ENCODE measurements around the gene OR51E1. TPM values are rescaled to one million over a fixed set of nuclear protein-coding genes. Genes with fewer than 3 reads are reported as not detected.

OR51E1 gene
- total RNA-seq, 1 experiment from 2014 or later = not detected

- no peaks in the 10 kb centered on the region for H3K4me1 ChIP-seq (replicated peaks; ENCODE audit: insufficient read depth)
- H2AFZ ChIP-seq = no peak overlapping the region
- BruUV-seq (replicated peaks) = no TSS peak
- H4K20me1 ChIP-seq (ENCODE audit: insufficient read depth) = no peaks in the 10 kb centered on the region
- CTCF ChIA-PET = no interaction called here
- no peak overlapping the region for H3K27ac ChIP-seq
- intact Hi-C loops (cut with micrococcal nuclease; ENCODE audit: unreplicated experiment) = no loop called here
- TF ChIP-seq, protein P1, sequence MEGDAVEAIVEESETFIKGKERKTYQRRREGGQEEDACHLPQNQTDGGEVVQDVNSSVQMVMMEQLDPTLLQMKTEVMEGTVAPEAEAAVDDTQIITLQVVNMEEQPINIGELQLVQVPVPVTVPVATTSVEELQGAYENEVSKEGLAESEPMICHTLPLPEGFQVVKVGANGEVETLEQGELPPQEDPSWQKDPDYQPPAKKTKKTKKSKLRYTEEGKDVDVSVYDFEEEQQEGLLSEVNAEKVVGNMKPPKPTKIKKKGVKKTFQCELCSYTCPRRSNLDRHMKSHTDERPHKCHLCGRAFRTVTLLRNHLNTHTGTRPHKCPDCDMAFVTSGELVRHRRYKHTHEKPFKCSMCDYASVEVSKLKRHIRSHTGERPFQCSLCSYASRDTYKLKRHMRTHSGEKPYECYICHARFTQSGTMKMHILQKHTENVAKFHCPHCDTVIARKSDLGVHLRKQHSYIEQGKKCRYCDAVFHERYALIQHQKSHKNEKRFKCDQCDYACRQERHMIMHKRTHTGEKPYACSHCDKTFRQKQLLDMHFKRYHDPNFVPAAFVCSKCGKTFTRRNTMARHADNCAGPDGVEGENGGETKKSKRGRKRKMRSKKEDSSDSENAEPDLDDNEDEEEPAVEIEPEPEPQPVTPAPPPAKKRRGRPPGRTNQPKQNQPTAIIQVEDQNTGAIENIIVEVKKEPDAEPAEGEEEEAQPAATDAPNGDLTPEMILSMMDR (conservative IDR thresholded peaks at IDR 0.05) = no peak
- TF ChIP-seq EZH2 (IDR thresholded peaks at IDR 0.05; ENCODE audit: low read depth) = no peak
- no peak for DNase-seq
- no peaks in the 10 kb centered on the region for H3K9me3 ChIP-seq (ENCODE audit: insufficient read depth, low read depth)
- no peaks in the 10 kb centered on the region for H3K27me3 ChIP-seq (ENCODE audit: insufficient read depth, low read depth)
- H3K36me3 ChIP-seq (ENCODE audit: low read depth) = no peaks in the 10 kb centered on the region
- no peak overlapping the region for H3K4me3 ChIP-seq
- H3K79me2 ChIP-seq (ENCODE audit: low read depth) = no peaks in the 10 kb centered on the region
- H3F3A ChIP-seq (ENCODE audit: insufficient read depth, low read depth) = no peaks in the 10 kb centered on the region
- no peak overlapping the region for H3K4me2 ChIP-seq
- POLR2A ChIA-PET (ENCODE audit: unreplicated experiment) = no interaction called here
- no peaks in the 10 kb centered on the region for H3K9me2 ChIP-seq (ENCODE audit: insufficient read depth)
These were observed 56.6 kb downstream of the OR51E1 start for GRCh38 chr11:4700436-4700820.

DNA sequence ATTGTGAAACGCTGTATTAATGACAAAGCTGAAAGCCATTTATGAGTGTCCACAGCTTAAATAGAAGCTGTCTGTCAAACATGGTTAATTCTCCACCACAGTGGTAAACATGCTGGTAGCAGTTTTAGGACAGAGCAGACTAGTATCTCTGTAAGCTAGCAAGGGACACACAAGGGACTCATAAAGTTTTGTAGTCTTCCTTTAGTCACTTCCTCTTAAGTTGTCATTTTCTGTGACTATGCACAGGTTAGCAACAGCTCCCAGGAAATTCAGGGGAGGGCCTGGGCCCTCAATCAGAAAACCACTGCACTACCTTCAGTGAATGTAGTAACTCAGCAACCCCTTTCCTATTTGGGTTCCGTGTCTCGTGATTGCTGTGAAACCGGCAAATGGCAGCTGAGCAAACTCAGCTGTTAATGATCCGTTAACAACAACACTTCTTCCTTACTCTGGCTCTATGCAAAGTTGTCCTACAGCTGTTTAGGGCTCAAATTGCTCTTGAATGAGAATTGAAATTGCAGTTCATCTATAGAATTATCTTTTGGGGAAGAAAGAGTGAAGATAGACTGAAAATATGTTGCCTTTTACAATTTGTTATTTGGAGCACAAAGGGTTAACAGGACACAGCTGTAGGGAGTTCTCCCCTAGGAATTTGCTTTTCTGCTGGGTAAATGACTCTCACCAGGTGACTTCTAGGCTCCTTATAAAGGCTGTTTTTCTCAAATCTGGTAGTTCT lies 60.4 kb downstream of the OR51E1 start, which contains the start of gene MMP26:
Gene MMP26, plus strand, starts transcription at position 731 of the 736 bp plus-strand sequence.
- TF ChIP-seq, protein P1 (conservative IDR thresholded peaks at IDR 0.05) = no peak
- no peak for TF ChIP-seq EZH2 (IDR thresholded peaks at IDR 0.05; ENCODE audit: low read depth)
- DNase-seq = no peak
- no TSS peak for BruUV-seq (replicated peaks)
- Histone ChIP-seq H3K79me2 (ENCODE audit: low read depth) (no peaks in the 10 kb centered on the region), H2AFZ (no peak within 1 kb of the TSS), H3K27ac (no peak within 1 kb of the TSS), H3K4me2 (no peak within 1 kb of the TSS), H3F3A (ENCODE audit: insufficient read depth, low read depth) (no peaks in the 10 kb centered on the region), H3K36me3 (ENCODE audit: low read depth) (no peaks in the 10 kb centered on the region), H3K27me3 (ENCODE audit: insufficient read depth, low read depth) (no peaks in the 10 kb centered on the region), H3K9me2 (ENCODE audit: insufficient read depth) (no peaks in the 10 kb centered on the region), H3K4me1 (replicated peaks; ENCODE audit: insufficient read depth) (no peaks in the 10 kb centered on the region), H4K20me1 (ENCODE audit: insufficient read depth) (no peaks in the 10 kb centered on the region), H3K4me3 (no peak within 1 kb of the TSS), H3K9me3 (ENCODE audit: insufficient read depth, low read depth) (no peaks in the 10 kb centered on the region)
- ChIA-PET POLR2A (ENCODE audit: unreplicated experiment) (no interaction called here), CTCF (no interaction called here)
- intact Hi-C loops (cut with micrococcal nuclease; ENCODE audit: unreplicated experiment) = no loop called here

DNA sequence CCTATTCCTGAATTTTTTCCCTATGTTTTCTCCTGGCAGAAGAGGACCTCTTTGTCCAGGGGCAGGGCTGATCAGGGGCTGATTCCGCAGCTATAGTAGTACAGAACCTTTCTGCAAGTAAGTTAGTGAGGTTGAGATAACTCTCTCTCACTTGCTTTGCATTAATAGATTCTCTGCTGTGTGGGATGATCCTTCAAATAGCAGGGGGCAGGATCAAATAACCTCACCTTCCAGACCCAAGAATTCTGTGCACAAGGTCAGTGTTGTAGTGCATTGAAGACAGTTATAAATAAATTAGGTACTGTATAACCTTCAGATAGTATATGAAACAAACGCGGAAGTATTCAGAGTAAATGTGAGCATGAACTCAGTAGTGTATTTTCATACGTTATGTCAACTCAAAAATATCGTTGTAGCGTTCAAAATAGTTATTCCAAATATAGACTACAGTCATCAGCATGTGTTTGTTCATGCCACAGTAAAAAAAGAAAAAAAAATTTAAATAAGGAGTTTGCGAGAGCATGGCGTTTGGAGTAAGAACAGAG lies 61.1 kb downstream of the OR51E1 start:
- no peaks in the 10 kb centered on the region for H3K27me3 ChIP-seq (ENCODE audit: insufficient read depth, low read depth)
- POLR2A ChIA-PET (ENCODE audit: unreplicated experiment) = no interaction called here
- no peaks in the 10 kb centered on the region for H3K9me2 ChIP-seq (ENCODE audit: insufficient read depth)

More for the DNA sequence above, 61.1 kb downstream of the OR51E1 start:
- CTCF ChIA-PET = no interaction called here
- Histone ChIP-seq H3F3A (ENCODE audit: insufficient read depth, low read depth) (no peaks in the 10 kb centered on the region), H2AFZ (no peak overlapping the region), H3K79me2 (ENCODE audit: low read depth) (no peaks in the 10 kb centered on the region), H3K4me1 (replicated peaks; ENCODE audit: insufficient read depth) (no peaks in the 10 kb centered on the region), H3K36me3 (ENCODE audit: low read depth) (no peaks in the 10 kb centered on the region), H4K20me1 (ENCODE audit: insufficient read depth) (no peaks in the 10 kb centered on the region), H3K4me2 (no peak overlapping the region), H3K27ac (no peak overlapping the region), H3K4me3 (no peak overlapping the region), H3K9me3 (ENCODE audit: insufficient read depth, low read depth) (no peaks in the 10 kb centered on the region)
- intact Hi-C loops (cut with micrococcal nuclease; ENCODE audit: unreplicated experiment) = no loop called here
- TF ChIP-seq, protein P1 (conservative IDR thresholded peaks at IDR 0.05) = no peak
- no peak for TF ChIP-seq EZH2 (IDR thresholded peaks at IDR 0.05; ENCODE audit: low read depth)
- no TSS peak for BruUV-seq (replicated peaks)
- DNase-seq = no peak

Other genes starting within 250 kb of the OR51E1 start
- not detected in 2 replicates for gene OR52K2, start 194.7 kb upstream of the OR51E1 start, total RNA-seq (2021)
- gene OR52K1, start 161.3 kb upstream of the OR51E1 start, total RNA-seq (2021) = not detected in 2 replicates
- not detected in 2 replicates for gene OR52M1, start 98.8 kb upstream of the OR51E1 start, total RNA-seq (2021)
- gene OR52I2, start 62.2 kb upstream of the OR51E1 start, total RNA-seq (2021) = not detected in 2 replicates
- 0.15 TPM in 1 of 2 replicates, not detected in the other for gene OR52I1, start 49.9 kb upstream of the OR51E1 start, total RNA-seq (2021)
- gene TRIM68, start 35.8 kb upstream of the OR51E1 start, total RNA-seq (2021) = 4.6 and 6.5 TPM in 2 replicates
- not detected in 2 replicates for gene OR51D1, start 6.5 kb upstream of the OR51E1 start, total RNA-seq (2021)
- gene OR51E2, start 53.9 kb downstream of the OR51E1 start, total RNA-seq (2021) = not detected in 2 replicates
- not detected in 2 replicates for gene MMP26, start 60.8 kb downstream of the OR51E1 start, total RNA-seq (2021)
- gene OR51F1, start 126.0 kb downstream of the OR51E1 start, total RNA-seq (2021) = not detected in 2 replicates
- gene OR52R1, start 160.4 kb downstream of the OR51E1 start, total RNA-seq (2021) = not detected in 2 replicates
- gene OR51F2, start 177.3 kb downstream of the OR51E1 start, total RNA-seq (2021) = not detected in 2 replicates
- not detected in 2 replicates for gene OR51S1, start 205.2 kb downstream of the OR51E1 start, total RNA-seq (2021)
- gene OR51T1, start 237.9 kb downstream of the OR51E1 start, total RNA-seq (2021) = not detected in 2 replicates